Measurements from ENCODE around the gene CRAMP1. TPM values are rescaled to one million over a fixed set of nuclear protein-coding genes. Genes with fewer than 3 reads are reported as not detected.

The CRAMP1 gene
- polyA plus RNA-seq, 1 donor: 22.0 TPM

- WGBS (ENCODE audit: insufficient coverage, low lambda C conversion rate): no CpG with 5 or more reads among the region's 18 CpGs
- Histone ChIP-seq H3K27me3 (ENCODE audit: control insufficient read depth, insufficient read depth, low read length) (no peaks in the 10 kb centered on the region), H3K4me1 (ENCODE audit: control insufficient read depth, insufficient read depth, low read length) (no peaks in the 10 kb centered on the region), H3K27ac (ENCODE audit: low read length) (no peak overlapping the region), H3K9me3 (ENCODE audit: control insufficient read depth, low read depth, low read length) (no peaks in the 10 kb centered on the region), H3K36me3 (ENCODE audit: control insufficient read depth, insufficient read depth, low read length) (peaks cover 84% of the 10 kb centered on the region), H3K4me3 (ENCODE audit: low read length) (no peak overlapping the region)
- DNase-seq: no peak
These were observed 19.9 kb downstream of the CRAMP1 start for GRCh38 chr16:1631931-1632637.

DNA sequence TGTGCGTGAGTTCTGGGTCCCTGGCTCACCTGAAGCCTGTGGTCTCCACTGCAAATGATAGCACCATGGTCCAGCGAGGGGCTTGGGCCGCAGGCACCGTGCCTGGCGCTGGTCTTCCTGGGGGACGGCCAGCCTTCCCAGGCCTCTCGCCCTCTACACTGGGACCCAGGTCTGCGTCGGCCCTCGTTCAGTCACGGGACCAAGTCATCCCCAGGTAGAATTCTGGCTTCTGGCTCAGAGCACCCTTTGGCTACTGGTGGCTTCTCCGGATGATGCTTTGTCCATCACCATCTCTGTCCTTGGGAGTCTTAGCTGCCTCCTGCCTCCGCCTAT is 20.4 kb downstream of the CRAMP1 start:
- no peak overlapping the region for H3K27ac ChIP-seq (ENCODE audit: low read length)

GRCh38 chr16:1633310-1633709 is 21.1 kb downstream of the CRAMP1 start:
- Histone ChIP-seq H3K9me3 (ENCODE audit: control insufficient read depth, low read depth, low read length) (no peaks in the 10 kb centered on the region), H3K27me3 (ENCODE audit: control insufficient read depth, insufficient read depth, low read length) (no peaks in the 10 kb centered on the region), H3K36me3 (ENCODE audit: control insufficient read depth, insufficient read depth, low read length) (peaks cover 85% of the 10 kb centered on the region), H3K27ac (ENCODE audit: low read length) (no peak overlapping the region), H3K4me3 (ENCODE audit: low read length) (no peak overlapping the region), H3K4me1 (ENCODE audit: control insufficient read depth, insufficient read depth, low read length) (no peaks in the 10 kb centered on the region)
- DNase-seq: no peak
- WGBS (ENCODE audit: insufficient coverage, low lambda C conversion rate): 100% methylated on average over 2 of the region's 12 CpGs

More for the DNA sequence above, 20.4 kb downstream of the CRAMP1 start:
- Histone ChIP-seq H3K4me1 (ENCODE audit: control insufficient read depth, insufficient read depth, low read length) (no peaks in the 10 kb centered on the region), H3K9me3 (ENCODE audit: control insufficient read depth, low read depth, low read length) (no peaks in the 10 kb centered on the region), H3K27me3 (ENCODE audit: control insufficient read depth, insufficient read depth, low read length) (no peaks in the 10 kb centered on the region), H3K36me3 (ENCODE audit: control insufficient read depth, insufficient read depth, low read length) (peaks cover 83% of the 10 kb centered on the region), H3K4me3 (ENCODE audit: low read length) (no peak overlapping the region)
- DNase-seq: no peak
- WGBS (ENCODE audit: insufficient coverage, low lambda C conversion rate): no CpG with 5 or more reads among the region's 13 CpGs

DNA sequence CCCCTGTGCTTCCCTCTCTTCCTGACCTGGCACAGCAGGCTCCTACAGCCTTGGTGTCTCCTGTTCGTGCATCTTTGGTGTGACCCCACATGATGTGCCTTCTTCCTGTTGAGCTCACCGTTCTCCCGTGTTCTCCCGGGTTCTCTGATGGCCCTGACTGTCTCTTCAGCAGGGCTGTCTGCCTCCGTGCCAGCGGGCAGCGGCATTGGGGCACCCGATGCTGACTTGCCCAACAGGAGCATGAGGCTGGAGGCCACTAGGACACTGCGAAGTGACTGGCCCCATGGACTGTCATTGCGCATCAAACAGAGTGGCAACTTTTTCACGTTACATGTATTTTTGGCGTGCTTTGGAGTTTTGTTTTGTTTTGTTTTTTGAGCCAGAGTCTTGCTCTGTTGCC is 22.4 kb downstream of the CRAMP1 start:
- WGBS (ENCODE audit: insufficient coverage, low lambda C conversion rate): no CpG with 5 or more reads among the region's 12 CpGs
- Histone ChIP-seq H3K27ac (ENCODE audit: low read length) (no peak overlapping the region), H3K36me3 (ENCODE audit: control insufficient read depth, insufficient read depth, low read length) (peaks cover 86% of the 10 kb centered on the region)

DNA sequence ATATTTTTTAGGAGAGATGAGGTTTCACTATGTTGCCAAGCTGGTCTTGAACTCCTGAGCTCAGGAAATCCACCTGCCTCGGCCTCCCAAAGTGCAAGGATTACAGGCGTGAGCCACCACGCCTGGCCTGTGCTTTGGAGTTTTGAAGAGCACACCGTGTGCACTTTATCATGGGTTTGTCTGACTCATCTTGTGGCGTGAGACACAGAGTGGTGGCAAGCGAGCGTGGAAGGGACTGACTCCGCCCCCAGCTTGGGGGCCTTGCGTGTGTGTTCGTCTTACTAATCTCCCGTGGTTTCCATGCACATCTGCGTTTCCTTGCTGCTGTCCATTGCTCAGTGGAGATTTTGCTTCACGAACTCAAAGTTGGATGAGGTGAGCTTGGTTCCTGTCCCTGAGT is 22.9 kb downstream of the CRAMP1 start:
- peaks cover 87% of the 10 kb centered on the region for H3K36me3 ChIP-seq (ENCODE audit: control insufficient read depth, insufficient read depth, low read length)

More for the DNA sequence above, 22.4 kb downstream of the CRAMP1 start:
- H3K4me3 ChIP-seq (ENCODE audit: low read length): no peak overlapping the region
- no peak for DNase-seq
- H3K4me1 ChIP-seq (ENCODE audit: control insufficient read depth, insufficient read depth, low read length): no peaks in the 10 kb centered on the region
- H3K27me3 ChIP-seq (ENCODE audit: control insufficient read depth, insufficient read depth, low read length): no peaks in the 10 kb centered on the region
- H3K9me3 ChIP-seq (ENCODE audit: control insufficient read depth, low read depth, low read length): no peaks in the 10 kb centered on the region

DNA sequence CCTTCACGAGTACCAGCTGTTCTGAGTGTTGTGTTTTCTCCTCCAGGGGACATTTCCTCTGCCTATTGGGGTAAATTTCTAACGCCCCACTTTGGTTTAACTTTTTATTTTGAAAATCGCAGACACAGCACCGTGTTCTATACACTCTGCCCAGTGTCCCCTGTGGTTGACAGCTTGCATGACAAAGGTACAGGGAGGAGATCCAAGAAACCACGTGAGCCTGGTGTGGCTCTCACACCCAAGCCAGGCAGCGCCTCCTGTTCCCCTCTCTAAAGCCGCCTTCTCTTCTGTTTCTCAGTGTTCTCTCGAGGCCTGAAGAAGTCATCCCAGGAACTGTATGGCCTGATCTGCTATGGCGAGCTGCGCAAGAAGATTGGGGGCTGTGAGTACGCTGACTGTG is 25.4 kb downstream of the CRAMP1 start:
- peaks cover 89% of the 10 kb centered on the region for H3K36me3 ChIP-seq (ENCODE audit: control insufficient read depth, insufficient read depth, low read length)
- no peak overlapping the region for H3K4me3 ChIP-seq (ENCODE audit: low read length)
- H3K4me1 ChIP-seq (ENCODE audit: control insufficient read depth, insufficient read depth, low read length): no peaks in the 10 kb centered on the region
- H3K27ac ChIP-seq (ENCODE audit: low read length): no peak overlapping the region
- no peak for DNase-seq
- WGBS (ENCODE audit: insufficient coverage, low lambda C conversion rate): no CpG with 5 or more reads among the region's 11 CpGs
- H3K9me3 ChIP-seq (ENCODE audit: control insufficient read depth, low read depth, low read length): no peaks in the 10 kb centered on the region
- H3K27me3 ChIP-seq (ENCODE audit: control insufficient read depth, insufficient read depth, low read length): no peaks in the 10 kb centered on the region

More for the DNA sequence above, 22.9 kb downstream of the CRAMP1 start:
- H3K27ac ChIP-seq (ENCODE audit: low read length): no peak overlapping the region
- no peak overlapping the region for H3K4me3 ChIP-seq (ENCODE audit: low read length)
- no peaks in the 10 kb centered on the region for H3K27me3 ChIP-seq (ENCODE audit: control insufficient read depth, insufficient read depth, low read length)
- WGBS (ENCODE audit: insufficient coverage, low lambda C conversion rate): no CpG with 5 or more reads among the region's 13 CpGs
- no peaks in the 10 kb centered on the region for H3K4me1 ChIP-seq (ENCODE audit: control insufficient read depth, insufficient read depth, low read length)
- DNase-seq: no peak
- no peaks in the 10 kb centered on the region for H3K9me3 ChIP-seq (ENCODE audit: control insufficient read depth, low read depth, low read length)

DNA sequence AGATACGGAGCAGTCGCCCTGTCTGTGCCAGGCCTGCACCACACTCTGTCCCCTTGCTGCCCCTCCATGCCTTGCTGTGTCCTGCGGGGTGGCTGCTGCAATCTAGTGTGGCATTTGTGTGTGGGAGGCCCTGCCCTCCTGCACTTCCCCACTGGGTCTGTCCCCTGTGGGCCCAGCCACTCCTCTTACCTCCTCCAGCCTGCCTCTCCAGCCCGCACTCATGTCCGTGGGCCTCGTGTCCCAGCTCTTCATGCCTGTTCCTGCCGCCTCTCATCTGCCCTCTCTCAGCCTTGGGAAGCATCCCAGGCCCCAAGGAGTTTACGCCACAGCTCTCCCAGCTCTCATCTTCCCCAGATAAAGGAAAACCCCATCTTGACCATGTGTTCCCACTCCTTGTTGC is 26.6 kb downstream of the CRAMP1 start:
- WGBS (ENCODE audit: insufficient coverage, low lambda C conversion rate): 77% methylated on average over 3 of the region's 8 CpGs
- H3K27me3 ChIP-seq (ENCODE audit: control insufficient read depth, insufficient read depth, low read length): no peaks in the 10 kb centered on the region
- H3K9me3 ChIP-seq (ENCODE audit: control insufficient read depth, low read depth, low read length): no peaks in the 10 kb centered on the region
- no peak for DNase-seq
- no peaks in the 10 kb centered on the region for H3K4me1 ChIP-seq (ENCODE audit: control insufficient read depth, insufficient read depth, low read length)
- no peak overlapping the region for H3K27ac ChIP-seq (ENCODE audit: low read length)
- H3K36me3 ChIP-seq (ENCODE audit: control insufficient read depth, insufficient read depth, low read length): peaks cover 87% of the 10 kb centered on the region
- H3K4me3 ChIP-seq (ENCODE audit: low read length): no peak overlapping the region

DNA sequence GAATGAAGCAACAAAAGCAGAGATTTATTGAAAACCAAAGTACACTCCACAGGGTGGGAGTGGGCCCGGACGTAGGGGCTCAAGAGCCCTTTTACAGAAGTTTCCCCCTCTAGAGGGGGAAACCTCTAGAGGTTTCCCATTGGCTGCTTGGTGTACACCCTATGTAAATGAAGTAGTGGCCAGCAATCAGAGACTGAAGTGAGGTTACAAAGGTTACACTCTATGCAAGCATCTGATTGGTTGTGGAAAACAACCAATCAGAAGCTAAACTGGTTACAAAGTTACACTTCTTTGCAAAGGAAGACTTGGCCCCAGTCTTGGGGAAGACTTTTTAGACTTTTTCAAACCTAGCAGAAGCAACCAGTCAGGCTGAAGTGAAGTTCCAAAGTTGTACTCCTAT is 27.1 kb downstream of the CRAMP1 start:
- no peaks in the 10 kb centered on the region for H3K27me3 ChIP-seq (ENCODE audit: control insufficient read depth, insufficient read depth, low read length)
- DNase-seq: no peak
- peaks cover 88% of the 10 kb centered on the region for H3K36me3 ChIP-seq (ENCODE audit: control insufficient read depth, insufficient read depth, low read length)
- no peak overlapping the region for H3K27ac ChIP-seq (ENCODE audit: low read length)
- H3K4me3 ChIP-seq (ENCODE audit: low read length): no peak overlapping the region
- no peaks in the 10 kb centered on the region for H3K4me1 ChIP-seq (ENCODE audit: control insufficient read depth, insufficient read depth, low read length)
- WGBS (ENCODE audit: insufficient coverage, low lambda C conversion rate): no CpG with 5 or more reads among the region's 2 CpGs
- H3K9me3 ChIP-seq (ENCODE audit: control insufficient read depth, low read depth, low read length): no peaks in the 10 kb centered on the region

DNA sequence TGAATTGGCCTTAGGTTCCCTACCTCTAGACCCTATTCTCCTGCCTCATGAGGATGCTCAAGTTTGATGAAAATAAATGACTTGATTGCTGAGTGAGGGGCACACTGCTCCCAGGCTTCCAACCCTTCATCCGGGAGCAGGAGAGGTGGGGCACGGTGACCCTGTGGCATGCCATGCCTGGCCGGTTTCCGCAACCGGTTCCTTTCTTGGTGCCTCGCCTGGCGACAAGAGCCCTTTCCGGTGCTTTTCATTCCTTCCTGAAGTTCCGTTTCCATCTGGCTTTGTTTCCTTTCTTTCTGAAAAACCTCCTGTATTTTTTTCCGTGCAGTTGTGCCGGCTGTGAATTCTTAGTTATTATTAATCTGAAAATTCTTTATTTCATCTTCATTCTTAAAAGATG is 27.7 kb downstream of the CRAMP1 start:
- H3K4me3 ChIP-seq (ENCODE audit: low read length): no peak overlapping the region
- H3K36me3 ChIP-seq (ENCODE audit: control insufficient read depth, insufficient read depth, low read length): peaks cover 84% of the 10 kb centered on the region
- 94% methylated on average over 5 of the region's 11 CpGs for WGBS (ENCODE audit: insufficient coverage, low lambda C conversion rate)
- no peaks in the 10 kb centered on the region for H3K27me3 ChIP-seq (ENCODE audit: control insufficient read depth, insufficient read depth, low read length)
- DNase-seq: no peak
- H3K9me3 ChIP-seq (ENCODE audit: control insufficient read depth, low read depth, low read length): no peaks in the 10 kb centered on the region
- no peak overlapping the region for H3K27ac ChIP-seq (ENCODE audit: low read length)
- H3K4me1 ChIP-seq (ENCODE audit: control insufficient read depth, insufficient read depth, low read length): no peaks in the 10 kb centered on the region

- H3K27ac ChIP-seq (ENCODE audit: low read length): no peak overlapping the region
- no peak overlapping the region for H3K4me3 ChIP-seq (ENCODE audit: low read length)
- H3K9me3 ChIP-seq (ENCODE audit: control insufficient read depth, low read depth, low read length): no peaks in the 10 kb centered on the region
- DNase-seq: no peak
- no peaks in the 10 kb centered on the region for H3K4me1 ChIP-seq (ENCODE audit: control insufficient read depth, insufficient read depth, low read length)
- H3K36me3 ChIP-seq (ENCODE audit: control insufficient read depth, insufficient read depth, low read length): peaks cover 81% of the 10 kb centered on the region
- no peaks in the 10 kb centered on the region for H3K27me3 ChIP-seq (ENCODE audit: control insufficient read depth, insufficient read depth, low read length)
- 100% methylated on average over 1 of the region's 20 CpGs for WGBS (ENCODE audit: insufficient coverage, low lambda C conversion rate)
These were observed 28.2 kb downstream of the CRAMP1 start for GRCh38 chr16:1640261-1640941.

GRCh38 chr16:1641261-1641660 is 29.1 kb downstream of the CRAMP1 start:
- WGBS (ENCODE audit: insufficient coverage, low lambda C conversion rate): no CpG with 5 or more reads among the region's 12 CpGs
- Histone ChIP-seq H3K27me3 (ENCODE audit: control insufficient read depth, insufficient read depth, low read length) (no peaks in the 10 kb centered on the region), H3K4me1 (ENCODE audit: control insufficient read depth, insufficient read depth, low read length) (no peaks in the 10 kb centered on the region), H3K27ac (ENCODE audit: low read length) (no peak overlapping the region), H3K36me3 (ENCODE audit: control insufficient read depth, insufficient read depth, low read length) (peaks cover 86% of the 10 kb centered on the region), H3K4me3 (ENCODE audit: low read length) (no peak overlapping the region), H3K9me3 (ENCODE audit: control insufficient read depth, low read depth, low read length) (no peaks in the 10 kb centered on the region)
- no peak for DNase-seq

Data from large intestine (tissue), 3 donors.